ENCODE measurements around the gene SCUBE3. TPM values are rescaled to one million over a fixed set of nuclear protein-coding genes. Genes with fewer than 3 reads are reported as not detected.

Gene SCUBE3
- polyA plus RNA-seq, 1 donor from 2014 or later = 7.3 TPM

- Histone ChIP-seq H3K9me3 (ENCODE audit: low read length) (no peaks in the 10 kb centered on the region), H3K27me3 (ENCODE audit: insufficient read depth, low read depth, low read length) (no peaks in the 10 kb centered on the region), H3K36me3 (ENCODE audit: insufficient read depth, low read length) (no peaks in the 10 kb centered on the region), H3K79me2 (replicated peaks; ENCODE audit: insufficient read depth, low read length) (no peaks in the 10 kb centered on the region), H3F3A (ENCODE audit: insufficient read depth, low read length, poor library complexity, severe bottlenecking) (no peaks in the 10 kb centered on the region), H3K4me2 (ENCODE audit: low read length) (no peak overlapping the region), H3K27ac (ENCODE audit: low read length) (no peak overlapping the region), H2AFZ (ENCODE audit: low read depth, low read length) (no peak overlapping the region), H3K9ac (ENCODE audit: low read length) (no peak overlapping the region), H3K4me3 (ENCODE audit: low read length) (no peak overlapping the region), H3K9me2 (ENCODE audit: insufficient read depth, low read length) (no peaks in the 10 kb centered on the region), H4K20me1 (ENCODE audit: insufficient read depth) (no peaks in the 10 kb centered on the region)
- TF ChIP-seq EP300 (conservative IDR thresholded peaks at IDR 0.05; ENCODE audit: poor library complexity, severe bottlenecking) (no peak), RAD21 (conservative IDR thresholded peaks at IDR 0.05) (no peak), EZH2 (IDR thresholded peaks at IDR 0.05; ENCODE audit: borderline replicate concordance, insufficient read depth, low read length, poor library complexity, severe bottlenecking) (no peak), POLR2AphosphoS5 (IDR thresholded peaks at IDR 0.05) (no peak), MXI1 (conservative IDR thresholded peaks at IDR 0.05; ENCODE audit: poor library complexity, severe bottlenecking) (no peak), SMC3 (conservative IDR thresholded peaks at IDR 0.05; ENCODE audit: poor library complexity) (no peak), TAF1 (IDR thresholded peaks at IDR 0.05; ENCODE audit: low read depth) (no peak)
- TF ChIP-seq, protein P1, sequence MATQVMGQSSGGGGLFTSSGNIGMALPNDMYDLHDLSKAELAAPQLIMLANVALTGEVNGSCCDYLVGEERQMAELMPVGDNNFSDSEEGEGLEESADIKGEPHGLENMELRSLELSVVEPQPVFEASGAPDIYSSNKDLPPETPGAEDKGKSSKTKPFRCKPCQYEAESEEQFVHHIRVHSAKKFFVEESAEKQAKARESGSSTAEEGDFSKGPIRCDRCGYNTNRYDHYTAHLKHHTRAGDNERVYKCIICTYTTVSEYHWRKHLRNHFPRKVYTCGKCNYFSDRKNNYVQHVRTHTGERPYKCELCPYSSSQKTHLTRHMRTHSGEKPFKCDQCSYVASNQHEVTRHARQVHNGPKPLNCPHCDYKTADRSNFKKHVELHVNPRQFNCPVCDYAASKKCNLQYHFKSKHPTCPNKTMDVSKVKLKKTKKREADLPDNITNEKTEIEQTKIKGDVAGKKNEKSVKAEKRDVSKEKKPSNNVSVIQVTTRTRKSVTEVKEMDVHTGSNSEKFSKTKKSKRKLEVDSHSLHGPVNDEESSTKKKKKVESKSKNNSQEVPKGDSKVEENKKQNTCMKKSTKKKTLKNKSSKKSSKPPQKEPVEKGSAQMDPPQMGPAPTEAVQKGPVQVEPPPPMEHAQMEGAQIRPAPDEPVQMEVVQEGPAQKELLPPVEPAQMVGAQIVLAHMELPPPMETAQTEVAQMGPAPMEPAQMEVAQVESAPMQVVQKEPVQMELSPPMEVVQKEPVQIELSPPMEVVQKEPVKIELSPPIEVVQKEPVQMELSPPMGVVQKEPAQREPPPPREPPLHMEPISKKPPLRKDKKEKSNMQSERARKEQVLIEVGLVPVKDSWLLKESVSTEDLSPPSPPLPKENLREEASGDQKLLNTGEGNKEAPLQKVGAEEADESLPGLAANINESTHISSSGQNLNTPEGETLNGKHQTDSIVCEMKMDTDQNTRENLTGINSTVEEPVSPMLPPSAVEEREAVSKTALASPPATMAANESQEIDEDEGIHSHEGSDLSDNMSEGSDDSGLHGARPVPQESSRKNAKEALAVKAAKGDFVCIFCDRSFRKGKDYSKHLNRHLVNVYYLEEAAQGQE (IDR thresholded peaks at IDR 0.05; ENCODE audit: borderline replicate concordance) = no peak
- TF ChIP-seq, protein P2, sequence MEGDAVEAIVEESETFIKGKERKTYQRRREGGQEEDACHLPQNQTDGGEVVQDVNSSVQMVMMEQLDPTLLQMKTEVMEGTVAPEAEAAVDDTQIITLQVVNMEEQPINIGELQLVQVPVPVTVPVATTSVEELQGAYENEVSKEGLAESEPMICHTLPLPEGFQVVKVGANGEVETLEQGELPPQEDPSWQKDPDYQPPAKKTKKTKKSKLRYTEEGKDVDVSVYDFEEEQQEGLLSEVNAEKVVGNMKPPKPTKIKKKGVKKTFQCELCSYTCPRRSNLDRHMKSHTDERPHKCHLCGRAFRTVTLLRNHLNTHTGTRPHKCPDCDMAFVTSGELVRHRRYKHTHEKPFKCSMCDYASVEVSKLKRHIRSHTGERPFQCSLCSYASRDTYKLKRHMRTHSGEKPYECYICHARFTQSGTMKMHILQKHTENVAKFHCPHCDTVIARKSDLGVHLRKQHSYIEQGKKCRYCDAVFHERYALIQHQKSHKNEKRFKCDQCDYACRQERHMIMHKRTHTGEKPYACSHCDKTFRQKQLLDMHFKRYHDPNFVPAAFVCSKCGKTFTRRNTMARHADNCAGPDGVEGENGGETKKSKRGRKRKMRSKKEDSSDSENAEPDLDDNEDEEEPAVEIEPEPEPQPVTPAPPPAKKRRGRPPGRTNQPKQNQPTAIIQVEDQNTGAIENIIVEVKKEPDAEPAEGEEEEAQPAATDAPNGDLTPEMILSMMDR (IDR thresholded peaks at IDR 0.05; ENCODE audit: poor library complexity, severe bottlenecking) = no peak
Measured at GRCh38 chr6:35186571-35186970, 27.2 kb upstream of the SCUBE3 start.

DNA sequence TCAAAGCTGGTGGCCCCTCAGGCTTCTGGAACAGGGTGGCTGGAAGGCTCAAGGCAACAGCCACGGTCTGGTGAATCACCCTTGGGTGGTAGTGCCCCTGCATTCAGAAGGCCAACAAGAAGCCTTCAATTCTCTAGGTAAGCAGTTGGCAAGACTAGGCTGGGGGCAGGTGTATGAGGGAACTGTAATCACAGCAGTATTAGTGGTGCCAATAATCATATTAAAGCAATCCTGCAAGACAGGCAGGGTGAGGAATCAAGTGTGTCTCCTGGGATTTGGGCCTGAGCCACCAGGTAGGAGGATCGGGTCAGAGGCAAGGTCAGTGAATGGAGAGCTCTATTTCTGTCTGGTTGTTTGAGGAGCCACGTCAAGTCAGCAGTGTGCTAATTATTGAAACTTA, 24.9 kb upstream of the SCUBE3 start:
- no peaks in the 10 kb centered on the region for H3K9me2 ChIP-seq (ENCODE audit: insufficient read depth, low read length)
- H3K4me3 ChIP-seq (ENCODE audit: low read length) = no peak overlapping the region
- TF ChIP-seq RAD21 (conservative IDR thresholded peaks at IDR 0.05) = no peak
- TF ChIP-seq, protein P2 (IDR thresholded peaks at IDR 0.05; ENCODE audit: poor library complexity, severe bottlenecking) = no peak
- TF ChIP-seq TAF1 (IDR thresholded peaks at IDR 0.05; ENCODE audit: low read depth) = no peak
- TF ChIP-seq SMC3 (conservative IDR thresholded peaks at IDR 0.05; ENCODE audit: poor library complexity) = no peak
- TF ChIP-seq, protein P1 (IDR thresholded peaks at IDR 0.05; ENCODE audit: borderline replicate concordance) = no peak
- no peak for TF ChIP-seq POLR2AphosphoS5 (IDR thresholded peaks at IDR 0.05)
- no peak for TF ChIP-seq EZH2 (IDR thresholded peaks at IDR 0.05; ENCODE audit: borderline replicate concordance, insufficient read depth, low read length, poor library complexity, severe bottlenecking)
- no peak for TF ChIP-seq EP300 (conservative IDR thresholded peaks at IDR 0.05; ENCODE audit: poor library complexity, severe bottlenecking)
- TF ChIP-seq MXI1 (conservative IDR thresholded peaks at IDR 0.05; ENCODE audit: poor library complexity, severe bottlenecking) = no peak
- H3K27me3 ChIP-seq (ENCODE audit: insufficient read depth, low read depth, low read length) = no peaks in the 10 kb centered on the region
- no peaks in the 10 kb centered on the region for H3K36me3 ChIP-seq (ENCODE audit: insufficient read depth, low read length)
- no peaks in the 10 kb centered on the region for H3F3A ChIP-seq (ENCODE audit: insufficient read depth, low read length, poor library complexity, severe bottlenecking)
- H3K79me2 ChIP-seq (replicated peaks; ENCODE audit: insufficient read depth, low read length) = no peaks in the 10 kb centered on the region
- H4K20me1 ChIP-seq (ENCODE audit: insufficient read depth) = no peaks in the 10 kb centered on the region
- H3K9me3 ChIP-seq (ENCODE audit: low read length) = no peaks in the 10 kb centered on the region
- no peak overlapping the region for H2AFZ ChIP-seq (ENCODE audit: low read depth, low read length)
- no peak overlapping the region for H3K4me2 ChIP-seq (ENCODE audit: low read length)
- H3K9ac ChIP-seq (ENCODE audit: low read length) = no peak overlapping the region
- H3K27ac ChIP-seq (ENCODE audit: low read length) = no peak overlapping the region
